Measurements from ENCODE around the gene KRT82.

The KRT82 gene

DNA sequence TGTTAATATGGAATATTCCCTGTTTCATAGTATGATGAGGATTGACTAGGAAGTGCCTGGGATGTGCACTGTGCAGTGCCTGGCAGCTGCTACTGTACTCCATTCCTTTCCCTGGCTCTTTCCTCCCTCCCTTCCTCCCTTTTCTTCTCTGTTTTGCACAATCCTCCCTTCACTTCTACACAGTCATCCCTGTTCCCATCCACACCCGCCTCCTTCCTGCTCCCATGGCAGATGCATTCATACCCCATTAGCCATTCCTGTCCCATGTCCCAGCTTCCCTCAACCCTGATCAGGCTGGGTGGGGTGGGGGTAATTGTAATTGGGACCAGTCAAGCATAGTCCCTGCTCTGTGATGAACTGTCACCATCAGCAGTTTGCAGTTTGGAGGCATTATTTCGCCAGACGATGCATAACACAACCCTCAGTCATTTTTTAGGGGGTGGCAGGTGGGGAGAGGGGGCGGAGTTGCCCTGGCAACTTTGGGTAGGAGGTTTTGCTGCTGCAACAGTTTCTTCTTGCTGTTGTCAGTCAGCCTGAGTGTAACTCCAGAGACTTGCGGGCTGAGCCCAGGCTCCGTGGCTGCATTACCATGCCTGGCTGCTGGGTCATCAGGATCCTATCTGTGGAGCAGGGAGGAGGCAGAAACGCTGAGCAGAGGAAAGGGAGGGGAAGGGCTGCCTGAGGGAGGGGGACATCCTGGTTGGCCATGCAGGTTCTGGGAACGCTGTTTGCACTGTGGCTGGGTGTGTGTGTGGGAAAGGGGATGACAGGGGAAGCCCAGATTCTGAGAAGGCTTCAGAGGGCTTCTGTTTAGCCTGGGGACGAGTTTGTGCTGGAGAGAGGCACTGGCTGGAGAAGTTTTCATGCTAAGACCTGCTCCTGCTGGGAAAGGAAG, 16.6 kb downstream of the KRT82 start:
- no peak overlapping the region for H3K4me2 ChIP-seq (ENCODE audit: low read length)
- no peak overlapping the region for H3K4me3 ChIP-seq (ENCODE audit: low read length)
- no peak overlapping the region for H3K9ac ChIP-seq (ENCODE audit: low read length)
- TF ChIP-seq, protein P1, sequence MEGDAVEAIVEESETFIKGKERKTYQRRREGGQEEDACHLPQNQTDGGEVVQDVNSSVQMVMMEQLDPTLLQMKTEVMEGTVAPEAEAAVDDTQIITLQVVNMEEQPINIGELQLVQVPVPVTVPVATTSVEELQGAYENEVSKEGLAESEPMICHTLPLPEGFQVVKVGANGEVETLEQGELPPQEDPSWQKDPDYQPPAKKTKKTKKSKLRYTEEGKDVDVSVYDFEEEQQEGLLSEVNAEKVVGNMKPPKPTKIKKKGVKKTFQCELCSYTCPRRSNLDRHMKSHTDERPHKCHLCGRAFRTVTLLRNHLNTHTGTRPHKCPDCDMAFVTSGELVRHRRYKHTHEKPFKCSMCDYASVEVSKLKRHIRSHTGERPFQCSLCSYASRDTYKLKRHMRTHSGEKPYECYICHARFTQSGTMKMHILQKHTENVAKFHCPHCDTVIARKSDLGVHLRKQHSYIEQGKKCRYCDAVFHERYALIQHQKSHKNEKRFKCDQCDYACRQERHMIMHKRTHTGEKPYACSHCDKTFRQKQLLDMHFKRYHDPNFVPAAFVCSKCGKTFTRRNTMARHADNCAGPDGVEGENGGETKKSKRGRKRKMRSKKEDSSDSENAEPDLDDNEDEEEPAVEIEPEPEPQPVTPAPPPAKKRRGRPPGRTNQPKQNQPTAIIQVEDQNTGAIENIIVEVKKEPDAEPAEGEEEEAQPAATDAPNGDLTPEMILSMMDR (IDR thresholded peaks at IDR 0.05; ENCODE audit: low read depth, low read length), result no peak
- no peak for TF ChIP-seq EZH2phosphoT487 (IDR thresholded peaks at IDR 0.05; ENCODE audit: low read depth)
- H3K79me2 ChIP-seq (ENCODE audit: low read length), result no peaks in the 10 kb centered on the region
- H2AFZ ChIP-seq (ENCODE audit: low read depth, low read length), result no peak overlapping the region
- no peaks in the 10 kb centered on the region for H3K9me3 ChIP-seq (ENCODE audit: insufficient read depth, low read length)
- H3K36me3 ChIP-seq (replicated peaks; ENCODE audit: low read depth, low read length), result no peaks in the 10 kb centered on the region
- H3K27me3 ChIP-seq (ENCODE audit: low read depth, low read length), result peaks cover 29% of the 10 kb centered on the region
- H3K27ac ChIP-seq (ENCODE audit: low read length), result no peak overlapping the region
- no peaks in the 10 kb centered on the region for H4K20me1 ChIP-seq (ENCODE audit: insufficient read depth, low read length)
- peaks cover 7% of the 10 kb centered on the region for H3K4me1 ChIP-seq (ENCODE audit: low read length)

DNA sequence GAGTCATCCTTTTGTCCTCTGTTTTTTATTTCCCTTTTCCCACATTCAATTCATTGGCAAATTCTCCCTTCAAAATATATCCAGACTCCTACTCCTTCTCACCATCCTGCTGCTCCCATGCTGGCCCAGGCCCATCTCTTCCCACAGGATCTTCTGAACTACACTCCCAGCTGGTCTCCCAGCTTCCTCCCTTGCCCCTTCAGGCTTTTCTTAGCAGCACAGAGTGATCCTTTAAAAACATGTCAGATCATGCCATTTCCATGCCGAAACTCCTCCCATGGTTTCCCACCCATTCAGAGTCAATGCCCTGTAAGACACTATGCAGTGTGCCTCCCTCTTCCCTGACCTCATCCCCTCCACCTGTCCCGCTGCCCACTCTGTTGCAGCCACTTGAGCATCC, 18.3 kb downstream of the KRT82 start:
- H3K9me3 ChIP-seq (ENCODE audit: insufficient read depth, low read length), result no peaks in the 10 kb centered on the region
- H3K27me3 ChIP-seq (ENCODE audit: low read depth, low read length), result peaks cover 39% of the 10 kb centered on the region

DNA sequence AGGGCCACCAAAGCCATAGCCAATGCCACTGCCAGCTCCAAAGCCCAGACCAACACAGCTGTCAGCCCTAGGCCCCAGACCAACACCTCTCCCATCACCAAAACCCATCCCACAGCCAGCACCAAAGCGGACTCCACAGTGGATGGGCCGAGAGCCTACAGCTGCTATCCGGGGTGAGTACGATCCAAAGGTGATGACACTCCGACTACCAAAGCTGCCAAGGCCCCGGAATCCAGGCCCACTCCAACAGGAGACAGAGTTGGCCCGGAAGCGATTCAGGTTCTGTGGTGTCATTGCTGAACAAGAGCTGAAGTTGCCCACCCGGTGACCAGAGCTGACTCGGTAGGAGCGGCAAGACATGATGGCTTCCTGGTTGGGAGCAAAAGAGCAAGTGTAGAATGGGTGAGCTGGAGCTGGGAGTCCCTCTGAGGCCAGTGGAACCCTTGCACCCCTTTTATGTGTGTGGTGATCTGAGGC, 20.9 kb downstream of the KRT82 start, which contains the start of gene KRT84:
TSS of gene KRT84 (minus strand) at position 427 of the 477 bp plus-strand sequence. CDS start at position 360, 67 bp downstream.
- Histone ChIP-seq H3K9ac (ENCODE audit: low read length) (no peak within 1 kb of the TSS), H3K4me1 (ENCODE audit: low read length) (peaks cover 6% of the 10 kb centered on the region), H3K9me3 (ENCODE audit: insufficient read depth, low read length) (no peaks in the 10 kb centered on the region), H2AFZ (ENCODE audit: low read depth, low read length) (no peak within 1 kb of the TSS), H3K27me3 (ENCODE audit: low read depth, low read length) (peaks cover 39% of the 10 kb centered on the region), H3K4me2 (ENCODE audit: low read length) (no peak within 1 kb of the TSS), H3K79me2 (ENCODE audit: low read length) (no peaks in the 10 kb centered on the region), H3K4me3 (ENCODE audit: low read length) (no peak within 1 kb of the TSS), H4K20me1 (ENCODE audit: insufficient read depth, low read length) (no peaks in the 10 kb centered on the region), H3K36me3 (replicated peaks; ENCODE audit: low read depth, low read length) (no peaks in the 10 kb centered on the region), H3K27ac (ENCODE audit: low read length) (no peak within 1 kb of the TSS)
- TF ChIP-seq EZH2phosphoT487 (IDR thresholded peaks at IDR 0.05; ENCODE audit: low read depth), result no peak
- TF ChIP-seq, protein P1 (IDR thresholded peaks at IDR 0.05; ENCODE audit: low read depth, low read length), result no peak

More for the DNA sequence above, 18.3 kb downstream of the KRT82 start:
- Histone ChIP-seq H2AFZ (ENCODE audit: low read depth, low read length) (no peak overlapping the region), H3K4me3 (ENCODE audit: low read length) (no peak overlapping the region), H3K4me2 (ENCODE audit: low read length) (no peak overlapping the region), H3K79me2 (ENCODE audit: low read length) (no peaks in the 10 kb centered on the region), H3K36me3 (replicated peaks; ENCODE audit: low read depth, low read length) (no peaks in the 10 kb centered on the region), H3K9ac (ENCODE audit: low read length) (no peak overlapping the region), H4K20me1 (ENCODE audit: insufficient read depth, low read length) (no peaks in the 10 kb centered on the region), H3K27ac (ENCODE audit: low read length) (no peak overlapping the region), H3K4me1 (ENCODE audit: low read length) (peaks cover 2% of the 10 kb centered on the region)
- TF ChIP-seq, protein P1 (IDR thresholded peaks at IDR 0.05; ENCODE audit: low read depth, low read length), result no peak
- no peak for TF ChIP-seq EZH2phosphoT487 (IDR thresholded peaks at IDR 0.05; ENCODE audit: low read depth)

DNA sequence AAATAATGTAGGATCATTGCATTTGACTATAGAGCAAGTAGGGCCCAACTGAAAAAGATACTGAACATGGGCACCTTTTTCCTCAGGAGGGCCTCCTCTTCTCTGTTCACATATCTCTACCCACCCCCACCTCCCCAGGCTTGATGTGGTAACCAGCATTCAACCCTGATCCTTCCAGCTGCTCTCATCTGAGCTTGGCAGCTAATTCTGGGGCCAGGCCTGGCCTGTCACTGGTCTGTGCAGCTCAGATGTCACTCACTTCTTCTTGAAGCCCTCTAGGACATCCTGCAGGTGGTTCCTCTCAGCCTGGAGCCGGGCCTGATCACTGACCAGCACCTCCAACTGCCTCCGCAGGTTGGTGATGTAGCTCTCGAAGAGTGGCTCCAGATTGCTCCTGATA, 22.8 kb downstream of the KRT82 start:
- Histone ChIP-seq H3K4me2 (ENCODE audit: low read length) (no peak overlapping the region), H3K27me3 (ENCODE audit: low read depth, low read length) (peaks cover 32% of the 10 kb centered on the region), H2AFZ (ENCODE audit: low read depth, low read length) (no peak overlapping the region), H4K20me1 (ENCODE audit: insufficient read depth, low read length) (no peaks in the 10 kb centered on the region), H3K79me2 (ENCODE audit: low read length) (no peaks in the 10 kb centered on the region), H3K4me1 (ENCODE audit: low read length) (peaks cover 6% of the 10 kb centered on the region), H3K9ac (ENCODE audit: low read length) (no peak overlapping the region), H3K36me3 (replicated peaks; ENCODE audit: low read depth, low read length) (no peaks in the 10 kb centered on the region), H3K9me3 (ENCODE audit: insufficient read depth, low read length) (no peaks in the 10 kb centered on the region), H3K4me3 (ENCODE audit: low read length) (no peak overlapping the region), H3K27ac (ENCODE audit: low read length) (no peak overlapping the region)
- TF ChIP-seq, protein P1 (IDR thresholded peaks at IDR 0.05; ENCODE audit: low read depth, low read length), result no peak
- TF ChIP-seq EZH2phosphoT487 (IDR thresholded peaks at IDR 0.05; ENCODE audit: low read depth), result no peak

All from OCI-LY3 (cell line).